Activated T-helper 9 cell treated with anti-CD3 and anti-CD28 coated beads, Interleukin-2, amount 50 U/mL, for 16 hours (primary cell): ENCODE data around the gene ZNF618.

Experiments
- DNase-seq: peaks from one replicate; pipeline ENCODE4 v3.0.0-alpha.2; 2020; ENCODE audit warnings: low read depth

Gene ZNF618

DNA sequence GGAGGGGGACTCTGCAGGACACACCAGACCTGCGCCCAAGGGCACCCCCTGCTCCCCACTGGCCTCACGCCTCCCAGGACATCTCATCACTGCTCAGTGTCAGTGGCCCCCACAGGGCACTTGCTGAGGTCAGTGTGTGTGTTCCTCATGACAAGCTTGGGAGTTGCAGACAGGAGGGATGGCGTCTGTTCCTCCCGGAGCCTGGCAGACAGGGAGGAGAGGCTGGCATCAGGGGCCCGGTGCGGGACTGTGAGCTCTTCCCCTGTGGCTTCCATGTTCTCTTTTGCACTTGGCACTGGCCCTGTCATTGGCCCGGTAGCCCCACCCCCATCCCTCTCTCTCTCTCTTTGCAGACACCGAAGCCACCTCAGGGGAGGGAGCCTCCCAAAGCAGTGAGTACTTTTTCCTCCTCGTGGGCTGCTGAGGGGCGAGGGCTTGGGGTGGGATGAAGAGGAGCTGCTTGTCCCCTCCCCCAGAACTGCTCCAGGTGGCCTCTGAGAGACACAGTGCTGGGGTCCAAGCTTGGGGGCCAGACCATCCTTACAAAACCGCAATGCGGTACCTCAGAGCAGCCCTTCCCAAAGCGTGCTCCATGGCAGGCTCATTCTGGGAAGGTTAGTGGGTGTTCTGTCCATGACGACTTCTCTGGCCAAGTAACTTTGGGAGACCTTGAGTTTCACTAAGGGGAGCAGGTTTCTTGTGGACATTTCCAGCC, 126.3 kb downstream of the ZNF618 start:
- no peak for DNase-seq

DNA sequence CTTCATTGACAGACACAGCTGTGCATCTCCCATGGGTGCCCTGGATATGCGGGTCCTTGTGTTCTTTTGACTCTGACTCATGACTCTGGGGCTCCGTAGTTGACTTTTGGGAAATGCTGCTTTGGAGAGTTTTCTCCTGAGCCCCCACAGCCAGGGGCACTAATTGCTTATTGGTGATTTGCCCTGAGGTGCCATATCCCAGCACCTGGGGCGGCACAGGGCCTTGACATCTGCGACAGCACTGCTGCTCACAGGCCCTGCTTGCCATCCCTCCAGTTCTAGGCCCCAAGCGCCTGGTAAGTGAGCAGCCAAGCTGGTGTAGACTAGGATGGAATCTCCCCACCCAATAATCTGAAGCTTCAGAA, 126.9 kb downstream of the ZNF618 start:
- no peak for DNase-seq

DNA sequence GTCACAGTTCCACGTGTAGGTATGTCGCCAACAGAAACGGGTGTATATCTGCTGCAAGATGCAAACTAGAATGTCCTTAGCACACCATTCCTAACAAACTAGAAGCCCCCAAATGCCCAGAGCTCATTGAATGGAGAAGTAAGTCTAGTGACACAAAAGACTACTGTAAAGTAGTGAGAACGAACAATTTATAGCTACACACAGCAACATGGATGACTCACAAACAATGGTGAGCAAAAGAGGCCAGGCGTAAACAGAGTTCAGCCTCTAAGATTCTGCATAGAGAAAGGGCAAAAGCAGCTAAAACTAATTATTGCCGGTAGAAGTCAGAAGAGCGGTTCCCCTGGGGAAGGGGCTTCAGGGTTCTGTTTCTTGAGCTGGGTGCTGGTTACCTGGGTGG, 127.2 kb downstream of the ZNF618 start:
- DNase-seq: no peak

DNA sequence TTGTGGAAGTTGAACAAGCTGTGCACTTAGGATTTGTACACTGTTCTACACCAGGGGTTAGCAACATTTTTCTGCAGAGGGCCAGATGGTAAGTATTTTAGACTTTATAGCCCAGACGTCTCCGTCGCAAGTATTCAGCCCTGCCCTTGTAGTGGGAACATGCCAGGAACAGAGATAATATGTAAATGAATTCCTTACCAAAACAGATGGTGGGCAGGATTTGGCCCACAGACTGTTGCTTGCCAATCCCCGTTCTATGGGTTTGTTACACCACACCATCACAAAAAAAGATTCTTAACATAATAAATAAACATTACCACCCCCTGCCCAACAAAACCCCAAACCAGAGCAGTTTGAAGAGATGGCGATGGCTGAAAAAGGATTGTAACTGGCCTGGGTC, 127.6 kb downstream of the ZNF618 start:
- no peak for DNase-seq

DNA sequence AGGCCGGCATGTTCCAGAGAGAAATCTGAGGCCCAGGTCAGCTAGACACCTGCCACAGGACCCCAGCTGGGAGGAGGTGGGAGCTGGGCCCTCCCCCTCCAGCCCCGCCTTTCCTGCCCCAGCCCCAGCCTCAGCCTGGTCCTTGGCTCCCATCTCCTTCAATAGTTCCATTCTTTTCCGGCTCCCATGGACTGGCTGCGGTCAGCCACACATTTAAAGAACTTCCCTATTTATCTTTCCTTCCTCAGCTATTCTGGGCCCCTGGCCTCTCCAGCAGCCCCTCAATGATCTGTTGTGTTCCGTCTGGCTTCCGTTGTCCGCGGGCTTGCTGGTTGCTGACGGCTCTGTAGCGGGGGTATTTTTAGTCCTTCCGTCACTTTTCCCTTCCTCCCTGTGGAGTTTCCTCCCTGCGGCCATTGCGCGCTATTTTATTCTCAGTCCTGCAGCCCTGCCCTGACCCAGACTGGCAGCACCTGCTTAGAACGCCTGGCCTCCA, 128.2 kb downstream of the ZNF618 start:
- no peak for DNase-seq

DNA sequence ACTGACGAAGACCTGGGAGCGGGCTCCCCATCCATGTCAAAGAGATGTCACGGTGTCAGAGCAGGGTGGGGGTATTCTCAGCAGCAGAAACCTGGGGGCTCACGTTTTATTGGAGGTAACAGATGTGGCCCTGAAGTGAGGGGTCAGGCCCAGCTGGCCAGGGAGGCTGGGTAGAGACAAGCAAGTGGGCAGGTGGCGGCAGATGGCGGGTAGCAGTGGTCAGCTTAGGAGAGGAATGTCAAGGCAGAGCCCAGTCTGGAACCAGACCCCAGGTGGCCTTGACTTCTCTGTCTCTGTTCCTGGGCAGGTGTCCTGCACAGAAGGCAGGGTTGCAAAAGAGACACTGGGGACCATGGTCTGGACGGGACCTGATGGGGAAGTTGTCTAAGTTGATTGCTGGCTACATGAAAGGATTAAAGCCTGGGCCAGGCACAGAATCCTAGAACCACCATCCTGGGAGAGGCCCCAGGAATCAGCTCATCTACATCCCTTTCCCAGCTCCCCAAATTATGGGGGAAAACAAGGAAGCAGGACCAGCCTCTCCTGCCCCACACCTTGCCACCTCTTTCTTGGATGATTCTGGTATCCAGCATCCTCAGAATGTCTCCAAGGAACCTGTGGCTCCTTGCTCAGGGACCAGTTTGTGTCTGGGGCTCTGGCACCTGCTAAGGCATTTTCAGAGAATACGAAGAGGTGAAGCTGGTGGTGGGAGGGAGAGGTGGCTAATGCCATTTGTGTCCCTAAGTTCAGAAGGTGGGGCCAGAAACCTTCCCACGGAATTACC, 129.5 kb downstream of the ZNF618 start:
- no peak for DNase-seq

DNA sequence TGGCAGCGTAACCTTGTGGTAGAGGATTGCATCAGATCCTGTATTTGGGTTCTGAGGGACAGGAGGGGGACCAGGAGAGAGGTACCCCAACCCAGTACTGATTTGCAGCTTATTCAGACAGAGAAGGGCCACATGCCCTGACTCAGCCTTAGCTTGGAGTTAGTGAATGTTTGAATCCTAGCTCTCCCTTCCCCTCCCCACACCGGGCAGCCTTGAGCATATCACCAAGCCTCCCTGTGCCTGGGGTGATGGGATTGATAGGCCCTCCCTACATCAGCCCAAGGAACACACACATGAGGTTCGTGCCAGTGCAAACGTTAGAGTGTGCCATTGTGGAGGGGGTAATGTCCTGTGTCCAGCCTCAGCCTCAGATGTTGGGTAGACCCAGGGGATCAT, 130.0 kb downstream of the ZNF618 start:
- DNase-seq: no peak

DNA sequence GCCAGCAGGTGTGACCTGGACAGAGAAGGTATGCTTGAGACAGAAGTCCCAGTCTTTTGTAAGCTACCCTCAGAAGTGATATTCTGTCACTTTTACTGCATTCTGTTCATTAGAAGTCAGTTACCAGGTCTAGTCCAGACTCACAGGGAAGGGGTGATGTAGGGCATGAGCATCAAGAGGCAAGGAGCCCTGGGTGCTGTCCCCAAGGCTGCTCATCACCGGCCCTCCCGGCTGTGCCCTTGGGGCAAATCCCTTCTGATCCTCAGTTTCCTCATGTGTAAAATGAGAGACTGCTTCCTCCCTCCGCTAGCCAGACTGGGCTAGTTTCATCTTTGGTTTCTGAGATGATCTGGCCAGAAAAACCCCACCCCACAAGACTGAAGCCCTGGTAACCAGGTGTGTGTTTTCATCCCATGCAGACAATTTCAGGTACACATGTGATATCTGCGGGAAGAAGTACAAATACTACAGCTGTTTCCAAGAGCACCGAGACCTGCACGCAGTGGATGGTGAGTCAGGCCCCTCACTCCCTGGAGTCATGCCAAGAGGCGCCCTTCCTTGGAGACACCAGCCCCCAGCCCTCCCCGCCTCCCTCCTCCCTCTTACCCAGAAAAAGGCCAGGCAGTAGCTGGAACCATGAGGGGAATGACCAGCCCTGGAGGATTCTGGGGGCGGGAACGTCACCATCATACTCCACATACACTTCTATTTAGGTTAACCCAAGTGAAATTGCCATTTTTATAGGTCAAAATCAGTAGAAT, 131.0 kb downstream of the ZNF618 start:
- no peak for DNase-seq

DNA sequence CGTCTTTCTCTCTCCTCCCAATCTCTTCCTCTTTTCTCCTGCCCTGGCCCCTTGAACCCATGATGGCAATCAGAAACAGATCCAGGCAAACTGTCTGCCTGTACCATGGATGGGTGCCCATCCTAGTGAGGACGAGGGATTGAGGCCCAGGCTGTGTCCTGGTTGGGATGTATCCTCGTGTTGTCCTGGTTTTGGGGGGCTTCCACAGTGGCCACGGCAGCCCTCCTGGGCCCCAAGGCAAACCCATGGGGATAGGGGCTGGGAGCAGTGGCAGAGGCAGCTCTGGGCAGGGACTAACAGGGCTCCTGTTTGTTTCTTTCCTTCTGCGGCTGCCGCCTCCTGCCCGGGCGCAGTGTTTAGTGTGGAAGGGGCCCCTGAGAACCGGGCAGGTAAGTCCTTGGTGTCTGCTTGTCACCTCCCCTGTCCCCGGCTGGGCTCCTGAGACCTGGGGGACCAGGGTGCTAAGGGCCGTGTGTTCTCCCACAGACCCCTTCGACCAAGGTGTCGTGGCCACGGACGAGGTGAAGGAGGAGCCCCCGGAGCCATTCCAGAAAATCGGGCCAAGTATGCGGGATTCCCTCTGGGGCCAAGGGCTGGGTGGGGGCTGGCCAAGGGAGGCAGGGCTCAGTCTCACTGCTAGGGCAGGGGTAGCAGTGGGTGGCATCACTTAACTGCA, 132.0 kb downstream of the ZNF618 start:
- no peak for DNase-seq

DNA sequence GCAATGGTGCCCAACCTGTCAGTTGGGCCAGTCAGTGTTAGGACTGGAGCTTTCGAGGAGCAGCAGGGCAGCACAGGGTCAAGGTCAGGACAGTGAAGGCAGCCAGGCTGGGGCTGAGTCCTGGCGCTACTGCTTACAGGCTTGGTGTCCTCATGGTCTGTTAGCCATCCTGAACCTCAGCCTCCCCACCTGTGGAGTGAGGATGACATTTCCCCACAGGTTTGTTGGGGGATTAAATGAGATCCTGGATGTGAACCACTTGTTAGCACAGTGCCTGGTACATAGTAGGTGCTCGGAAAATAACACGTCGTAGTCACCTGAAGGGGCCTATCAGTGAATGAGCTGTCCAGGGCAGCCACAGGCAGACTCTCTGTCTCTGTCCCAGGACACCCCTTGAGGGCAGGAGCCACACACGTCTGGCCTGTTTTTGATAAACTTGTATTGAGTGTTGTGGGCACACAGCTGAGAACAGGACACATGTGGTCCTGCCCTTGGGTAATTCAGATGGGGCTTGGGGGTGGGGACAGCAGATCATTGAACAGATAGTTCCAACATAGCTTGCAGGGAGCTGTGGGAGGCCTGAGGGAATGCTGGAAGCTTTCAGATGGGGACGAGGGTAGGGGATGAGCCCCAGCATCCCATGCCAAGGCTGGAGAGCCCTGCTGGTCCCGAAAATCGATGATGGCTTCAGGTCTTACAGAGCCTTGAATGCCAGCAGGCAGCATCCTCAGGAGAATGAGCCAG, 132.7 kb downstream of the ZNF618 start:
- DNase-seq: no peak

DNA sequence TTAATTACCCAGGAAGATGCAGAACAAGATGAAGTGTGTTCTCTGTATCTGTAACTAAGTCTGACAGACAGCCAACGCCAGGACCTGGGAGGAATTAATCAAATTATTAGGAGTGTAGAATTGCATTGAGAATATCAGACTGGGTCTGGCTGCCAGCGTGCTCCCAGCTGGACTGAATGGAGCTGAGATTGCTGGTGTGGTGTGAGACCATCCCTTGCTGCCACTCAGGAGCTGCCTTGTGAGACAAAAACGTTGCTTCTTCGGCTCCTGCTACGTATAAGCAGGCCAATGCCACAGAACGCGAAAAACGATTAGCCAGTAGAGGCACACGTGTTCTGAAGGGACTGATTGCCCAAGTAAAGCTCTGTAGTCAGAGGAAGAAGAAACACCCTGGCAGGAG, 135.2 kb downstream of the ZNF618 start:
- DNase-seq: no peak

DNA sequence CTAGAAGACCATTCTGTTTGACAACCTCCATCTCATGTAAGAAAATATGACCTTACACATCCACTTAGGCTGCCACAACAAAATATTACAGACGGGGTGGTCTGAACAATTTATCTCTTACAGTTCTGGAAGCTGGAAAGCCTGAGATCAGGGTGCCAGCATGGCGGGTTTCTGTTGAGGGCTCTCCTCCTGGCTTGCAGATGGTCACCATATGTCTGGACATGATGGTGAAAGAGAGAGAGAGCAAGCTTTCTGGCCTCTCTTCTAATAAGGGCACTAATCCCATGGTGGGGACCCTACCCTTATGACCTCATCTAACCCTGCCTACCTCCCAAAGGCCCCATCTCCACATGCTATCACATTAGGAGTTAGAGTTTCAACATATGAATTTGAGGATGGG, 136.0 kb downstream of the ZNF618 start:
- no peak for DNase-seq

DNA sequence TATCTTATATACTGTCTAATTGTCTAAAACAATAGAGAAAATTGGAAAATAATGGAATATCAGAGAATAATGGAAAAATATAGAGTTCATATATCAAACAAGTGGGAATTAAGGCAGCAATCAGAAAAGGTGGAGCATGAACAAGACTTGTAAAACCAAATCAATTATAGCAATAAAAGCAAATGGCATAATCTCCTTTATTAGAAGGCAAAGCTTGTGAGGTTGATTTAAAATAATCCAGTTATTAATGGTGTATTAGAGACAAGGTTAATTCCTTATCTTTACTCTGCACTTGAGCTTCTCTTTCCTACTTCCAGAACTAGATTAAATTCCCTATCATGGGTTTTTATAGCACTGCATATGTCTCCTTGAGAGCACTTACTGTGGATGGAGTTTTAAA, 137.9 kb downstream of the ZNF618 start:
- DNase-seq: no peak

DNA sequence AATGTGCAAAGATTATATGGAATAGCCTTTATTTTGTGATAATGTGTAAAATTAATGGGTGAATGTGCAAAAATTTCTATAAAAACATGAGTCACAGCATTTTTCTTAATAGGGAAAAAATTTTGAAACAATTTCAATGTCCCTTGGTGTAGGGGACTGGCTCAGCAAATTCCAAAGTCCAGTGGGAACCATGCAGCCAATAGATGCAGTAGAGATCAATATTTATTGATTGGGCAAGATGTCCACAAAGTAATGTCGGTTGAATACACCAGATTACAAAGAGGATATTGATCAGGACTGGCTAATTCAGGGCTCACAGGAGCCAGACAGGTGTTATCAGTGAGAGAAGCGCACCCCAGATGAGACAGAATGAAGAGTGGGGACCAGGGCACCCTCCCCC, 139.5 kb downstream of the ZNF618 start:
- no peak for DNase-seq

DNA sequence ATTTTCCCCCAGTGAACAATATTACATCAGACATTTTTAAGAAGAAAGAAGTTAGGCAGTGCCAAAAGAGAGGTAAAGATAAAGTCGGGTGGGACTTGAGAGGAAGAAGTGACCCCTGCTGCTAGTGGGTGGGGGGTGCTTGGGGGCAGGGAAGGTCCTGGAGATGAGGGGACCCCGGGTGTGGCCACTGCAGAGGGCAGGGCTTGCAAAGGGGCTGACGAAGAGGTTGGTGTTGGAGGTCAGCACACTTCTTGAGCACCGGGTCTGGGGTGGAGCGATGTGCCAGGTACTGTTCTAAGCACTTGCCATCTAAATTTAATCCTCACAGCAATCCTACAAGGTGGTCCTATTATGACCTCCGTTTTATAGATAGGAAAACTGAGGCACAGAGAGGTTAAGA, 140.0 kb downstream of the ZNF618 start:
- DNase-seq: no peak

DNA sequence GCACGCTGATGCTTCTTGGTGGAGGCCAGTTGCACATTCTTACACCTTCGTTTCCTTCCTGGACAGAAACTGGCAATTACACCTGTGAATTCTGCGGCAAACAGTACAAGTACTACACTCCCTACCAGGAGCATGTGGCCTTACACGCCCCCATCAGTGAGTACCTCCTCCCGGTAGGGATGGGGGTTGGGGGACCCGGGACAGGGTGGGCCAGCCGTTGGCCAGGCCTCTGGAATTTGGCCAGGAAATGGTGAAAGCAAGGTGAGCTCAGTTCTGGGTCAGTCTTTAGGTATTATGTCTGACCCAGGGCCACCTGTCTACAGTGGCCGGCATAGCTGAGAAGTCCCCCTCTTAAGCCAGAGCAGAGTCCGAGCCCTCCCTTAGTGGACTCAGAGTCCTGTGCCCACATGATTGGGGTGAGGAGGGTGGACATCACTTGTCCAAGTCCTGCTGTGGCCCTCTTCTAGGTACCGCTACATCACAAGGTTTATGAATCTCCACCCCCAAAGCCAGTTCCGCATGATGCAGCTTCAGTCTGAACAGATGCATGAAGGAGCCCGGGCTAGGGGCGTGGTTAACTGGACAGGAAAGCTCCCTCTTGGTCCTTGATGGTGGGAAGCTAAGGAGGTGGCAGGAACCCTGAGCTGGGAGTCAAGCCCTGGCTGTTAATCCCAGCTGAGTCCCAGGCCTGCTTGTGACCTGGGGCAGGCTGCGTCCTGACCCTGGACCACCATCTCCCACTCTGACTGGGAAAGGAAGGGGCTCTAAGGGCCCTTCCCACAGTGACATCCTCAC, 140.7 kb downstream of the ZNF618 start:
- DNase-seq: no peak

DNA sequence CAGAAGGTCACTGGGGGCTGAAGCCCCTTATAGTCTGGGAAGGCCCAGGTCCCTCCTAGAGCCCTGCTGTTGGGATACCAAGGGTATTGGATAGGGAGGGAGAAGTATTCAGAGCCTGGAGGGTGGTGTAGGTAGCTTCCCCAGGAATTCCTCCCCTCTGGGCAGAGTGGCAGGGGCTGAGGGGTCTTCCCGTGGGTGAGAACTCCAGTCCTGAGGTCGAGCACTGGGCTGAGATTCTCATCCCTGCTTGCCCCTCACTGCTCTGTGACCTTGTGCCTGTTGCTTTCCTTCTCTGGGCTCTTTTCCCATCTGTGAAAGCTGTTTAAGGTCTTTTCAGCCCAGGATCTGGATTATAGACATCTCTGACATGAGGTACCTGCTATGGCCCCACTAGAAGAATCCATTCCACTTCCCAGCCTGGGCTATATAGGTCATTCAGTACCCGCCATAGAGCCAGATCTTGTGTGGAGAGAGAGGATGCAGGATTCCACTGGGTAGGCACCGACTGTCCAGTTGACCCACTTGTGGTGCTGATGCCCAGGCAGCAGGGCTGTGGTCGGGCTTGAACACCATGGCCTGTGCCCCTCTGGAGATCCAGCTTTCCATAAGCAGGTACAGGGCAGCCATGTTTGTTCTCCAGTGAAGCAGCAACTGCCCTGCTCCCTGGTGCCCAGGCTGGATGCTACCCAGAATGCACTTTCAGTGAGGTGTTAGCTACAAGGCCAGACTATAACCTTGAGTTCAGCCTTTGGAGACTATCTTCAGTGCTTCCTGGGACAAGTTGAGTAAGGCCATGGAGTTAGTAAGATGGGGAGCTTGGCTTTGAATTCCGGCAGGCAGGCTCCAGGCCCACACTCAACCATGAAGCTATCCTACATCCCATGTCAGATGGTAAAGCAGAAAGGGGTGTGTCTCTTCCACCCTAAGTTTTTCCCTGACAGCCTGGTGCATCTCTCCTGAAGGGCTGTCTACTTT, 141.9 kb downstream of the ZNF618 start:
- DNase-seq: no peak

DNA sequence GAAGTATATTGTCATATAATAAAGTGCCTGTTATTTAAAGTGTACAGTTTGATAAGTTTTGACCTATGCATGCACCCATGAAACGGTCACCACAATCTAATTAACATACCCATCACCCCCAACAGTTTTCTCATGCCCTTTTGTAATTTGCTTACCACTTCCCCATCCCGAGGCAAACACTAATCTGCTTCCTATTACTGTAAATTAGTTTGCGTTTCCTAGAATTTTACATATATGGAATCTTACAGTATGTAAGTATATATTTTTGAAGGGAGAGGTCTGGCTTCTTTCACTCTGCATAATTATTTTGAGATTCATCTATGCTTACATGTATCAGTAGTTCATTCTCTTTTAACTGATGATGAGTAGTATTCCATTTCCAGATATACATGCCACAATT, 145.5 kb downstream of the ZNF618 start:
- no peak for DNase-seq

DNA sequence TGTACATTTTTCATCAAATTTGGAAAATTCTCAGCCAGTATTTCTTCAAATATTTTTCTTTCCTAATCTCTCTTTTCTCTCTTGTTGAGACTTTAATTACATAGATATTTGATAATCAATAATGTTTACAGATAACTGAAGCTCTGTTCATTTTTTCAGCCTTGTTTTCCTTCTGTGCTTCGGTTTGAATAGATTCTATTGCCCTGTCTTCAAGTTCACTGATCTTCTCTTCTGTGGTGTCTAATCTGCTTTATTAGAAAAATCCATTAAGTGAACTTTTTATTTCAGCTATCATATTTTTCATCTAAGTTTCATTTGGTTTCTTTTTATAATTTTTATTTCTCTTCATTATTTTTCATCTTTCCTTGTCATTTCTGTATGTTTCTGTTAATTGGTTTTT, 147.9 kb downstream of the ZNF618 start:
- DNase-seq: no peak
